HG02884 (cell line): ENCODE data around the gene TMEM119.
A peak's percentile ranks its signal among the peaks of the same experiment; 100 is the strongest.
"Not testable (repeated sequence)": the region's sequence is repeated elsewhere in the genome, so short reads cannot be mapped to it uniquely, and the experiment has no call there.

Source experiments
- ATAC-seq: cut with Tn5 transposase; IDR thresholded peaks from one replicate; pipeline ENCODE4 v1.9.1; 2021; ENCODE audit warnings: mild to moderate bottlenecking, moderate library complexity; ENCODE audit not compliant: unreplicated experiment

TMEM119 gene

GRCh38 chr12:108589028-108589839 lies 8.7 kb downstream of the TMEM119 start:
- no peak for ATAC-seq

- ATAC-seq = no peak
Measured at GRCh38 chr12:108587826-108588225, 10.1 kb downstream of the TMEM119 start.

- no peak for ATAC-seq
Measured at GRCh38 chr12:108586306-108586705, 11.6 kb downstream of the TMEM119 start.

- ATAC-seq = no peak
Measured at GRCh38 chr12:108585864-108586263, 12.0 kb downstream of the TMEM119 start.

GRCh38 chr12:108584456-108585065 lies 13.3 kb downstream of the TMEM119 start:
- ATAC-seq = no peak

GRCh38 chr12:108583991-108584390 lies 13.9 kb downstream of the TMEM119 start:
- no peak for ATAC-seq

GRCh38 chr12:108582978-108583770 lies 14.7 kb downstream of the TMEM119 start:
- no peak for ATAC-seq

- no peak for ATAC-seq
Measured at GRCh38 chr12:108582509-108582908, 15.4 kb downstream of the TMEM119 start.

GRCh38 chr12:108581311-108582227 lies 16.3 kb downstream of the TMEM119 start:
- no peak for ATAC-seq

- no peak for ATAC-seq
Measured at GRCh38 chr12:108580531-108580930, 17.4 kb downstream of the TMEM119 start.

GRCh38 chr12:108578813-108579212 lies 19.1 kb downstream of the TMEM119 start:
- ATAC-seq = no peak

GRCh38 chr12:108578264-108578663 lies 19.6 kb downstream of the TMEM119 start:
- ATAC-seq = no peak

GRCh38 chr12:108577458-108577857 lies 20.4 kb downstream of the TMEM119 start:
- no peak for ATAC-seq

GRCh38 chr12:108576660-108577234 lies 21.1 kb downstream of the TMEM119 start:
- no peak for ATAC-seq

- no peak for ATAC-seq
Measured at GRCh38 chr12:108575199-108575912, 22.5 kb downstream of the TMEM119 start.

- not testable (repeated sequence) for ATAC-seq
Measured at GRCh38 chr12:108574276-108574675, 23.6 kb downstream of the TMEM119 start.

- ATAC-seq = peak; percentile 43
Measured at GRCh38 chr12:108573317-108573716, 24.6 kb downstream of the TMEM119 start.

- no peak for ATAC-seq
Measured at GRCh38 chr12:108572166-108572790, 25.6 kb downstream of the TMEM119 start.

- no peak for ATAC-seq
Measured at GRCh38 chr12:108571609-108572165, 26.2 kb downstream of the TMEM119 start.
